ENCODE data around the gene OR2Y1. TPM values are rescaled to one million over a fixed set of nuclear protein-coding genes. Genes with fewer than 3 reads are reported as not detected.

OR2Y1 gene
- total RNA-seq, 1 donor from 2014 or later: not detected

DNA sequence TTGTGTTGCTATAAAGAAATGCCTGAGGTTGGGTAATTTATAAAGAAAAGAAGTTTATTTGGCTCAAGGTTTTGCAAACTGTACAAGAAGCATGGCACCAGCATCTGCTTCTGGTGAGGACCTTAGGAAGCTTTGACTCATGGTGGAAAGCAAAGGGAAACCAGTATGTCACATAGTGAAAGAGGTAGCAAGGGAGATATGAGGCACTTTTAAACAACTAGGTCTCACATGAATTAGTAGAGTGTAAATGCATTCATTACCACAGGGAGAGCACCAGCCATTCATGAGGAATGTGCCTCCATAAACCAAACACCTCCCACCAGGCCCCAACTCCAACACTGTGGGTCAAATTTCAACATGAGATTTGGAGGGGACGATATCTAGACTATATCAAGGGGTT lies 40.8 kb downstream of the OR2Y1 start:
- DNase-seq (ENCODE audit: low read depth, low spot score): no peak
- no peak overlapping the region for H3K27ac Mint-ChIP-seq (ENCODE audit: unreplicated experiment)
- no peaks in the 10 kb centered on the region for H3K4me1 Mint-ChIP-seq
- peaks cover 4% of the 10 kb centered on the region for H3K9me3 Mint-ChIP-seq
- H3K4me3 Mint-ChIP-seq: no peak overlapping the region
- H3K36me3 Mint-ChIP-seq (ENCODE audit: low read depth): no peaks in the 10 kb centered on the region
- peaks cover 46% of the 10 kb centered on the region for H3K27me3 Mint-ChIP-seq (ENCODE audit: low read depth)
- TF ChIP-seq, protein P1, sequence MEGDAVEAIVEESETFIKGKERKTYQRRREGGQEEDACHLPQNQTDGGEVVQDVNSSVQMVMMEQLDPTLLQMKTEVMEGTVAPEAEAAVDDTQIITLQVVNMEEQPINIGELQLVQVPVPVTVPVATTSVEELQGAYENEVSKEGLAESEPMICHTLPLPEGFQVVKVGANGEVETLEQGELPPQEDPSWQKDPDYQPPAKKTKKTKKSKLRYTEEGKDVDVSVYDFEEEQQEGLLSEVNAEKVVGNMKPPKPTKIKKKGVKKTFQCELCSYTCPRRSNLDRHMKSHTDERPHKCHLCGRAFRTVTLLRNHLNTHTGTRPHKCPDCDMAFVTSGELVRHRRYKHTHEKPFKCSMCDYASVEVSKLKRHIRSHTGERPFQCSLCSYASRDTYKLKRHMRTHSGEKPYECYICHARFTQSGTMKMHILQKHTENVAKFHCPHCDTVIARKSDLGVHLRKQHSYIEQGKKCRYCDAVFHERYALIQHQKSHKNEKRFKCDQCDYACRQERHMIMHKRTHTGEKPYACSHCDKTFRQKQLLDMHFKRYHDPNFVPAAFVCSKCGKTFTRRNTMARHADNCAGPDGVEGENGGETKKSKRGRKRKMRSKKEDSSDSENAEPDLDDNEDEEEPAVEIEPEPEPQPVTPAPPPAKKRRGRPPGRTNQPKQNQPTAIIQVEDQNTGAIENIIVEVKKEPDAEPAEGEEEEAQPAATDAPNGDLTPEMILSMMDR (conservative IDR thresholded peaks at IDR 0.05): no peak

DNA sequence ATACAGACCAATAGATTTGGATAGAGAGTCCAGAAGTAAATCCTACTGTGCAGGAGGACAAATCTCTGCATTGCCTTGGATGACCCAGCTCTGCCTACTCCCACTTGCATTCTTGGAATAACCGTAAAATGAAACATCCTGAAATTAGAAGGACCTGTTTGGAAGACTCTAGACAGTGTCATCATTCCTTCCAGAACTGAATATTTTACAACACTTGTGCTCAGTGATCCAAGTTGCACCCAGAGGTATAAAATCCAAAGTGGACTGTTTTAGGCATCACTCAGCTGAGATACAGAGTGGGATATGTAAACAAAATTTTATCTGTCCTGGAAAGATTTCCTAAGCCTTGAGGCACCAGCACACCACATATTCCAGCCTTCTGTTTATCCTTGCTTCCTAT lies 43.7 kb downstream of the OR2Y1 start:
- TF ChIP-seq, protein P1 (conservative IDR thresholded peaks at IDR 0.05): no peak
- no peak overlapping the region for H3K27ac Mint-ChIP-seq (ENCODE audit: unreplicated experiment)
- no peaks in the 10 kb centered on the region for H3K9me3 Mint-ChIP-seq
- H3K4me3 Mint-ChIP-seq: no peak overlapping the region
- H3K27me3 Mint-ChIP-seq (ENCODE audit: low read depth): peaks cover 58% of the 10 kb centered on the region
- H3K4me1 Mint-ChIP-seq: no peaks in the 10 kb centered on the region
- no peak for DNase-seq (ENCODE audit: low read depth, low spot score)
- H3K36me3 Mint-ChIP-seq (ENCODE audit: low read depth): no peaks in the 10 kb centered on the region

DNA sequence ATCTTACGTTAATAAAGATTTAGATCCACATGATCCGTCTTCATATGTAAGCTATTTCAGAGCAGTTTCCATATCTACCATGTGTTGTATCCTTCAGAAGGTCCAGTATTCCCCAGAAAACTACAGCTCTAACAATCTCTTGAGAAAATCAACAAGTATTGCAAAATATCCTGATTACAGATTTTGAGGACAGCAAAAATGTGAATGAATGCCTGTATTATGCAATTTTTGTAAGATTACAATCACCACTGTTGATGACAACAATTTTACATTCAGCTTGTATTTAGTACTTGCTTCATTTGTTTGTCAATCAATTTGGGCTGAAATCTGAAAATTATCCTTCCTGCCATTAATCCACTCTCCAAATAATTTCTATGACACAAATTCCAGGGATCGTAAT lies 47.4 kb downstream of the OR2Y1 start:
- no peak for DNase-seq (ENCODE audit: low read depth, low spot score)
- no peaks in the 10 kb centered on the region for H3K4me1 Mint-ChIP-seq
- H3K36me3 Mint-ChIP-seq (ENCODE audit: low read depth): no peaks in the 10 kb centered on the region
- TF ChIP-seq, protein P1 (conservative IDR thresholded peaks at IDR 0.05): no peak
- H3K27ac Mint-ChIP-seq (ENCODE audit: unreplicated experiment): no peak overlapping the region
- peaks cover 52% of the 10 kb centered on the region for H3K27me3 Mint-ChIP-seq (ENCODE audit: low read depth)
- H3K9me3 Mint-ChIP-seq: no peaks in the 10 kb centered on the region
- H3K4me3 Mint-ChIP-seq: no peak overlapping the region

DNA sequence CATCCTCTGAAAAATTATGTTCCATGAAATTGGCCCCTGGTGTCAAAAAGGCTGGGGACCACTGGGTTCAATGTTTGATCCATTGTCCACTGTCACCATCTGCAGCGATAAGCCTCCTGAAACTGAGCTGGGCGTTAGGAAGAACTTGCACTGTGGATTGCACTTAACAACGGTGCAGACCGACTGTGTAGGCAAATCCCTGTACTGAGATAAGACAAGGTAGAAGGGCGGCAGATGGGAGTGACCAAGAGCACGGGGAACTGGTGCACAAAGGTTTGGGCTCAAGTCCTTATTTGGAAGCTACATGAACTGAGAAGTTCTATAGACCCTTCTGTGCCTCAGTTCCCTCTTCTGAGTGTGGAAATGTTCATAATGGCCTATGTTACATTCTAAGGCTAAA lies 48.8 kb downstream of the OR2Y1 start:
- Mint-ChIP-seq H3K9me3 (no peaks in the 10 kb centered on the region), H3K27me3 (ENCODE audit: low read depth) (peaks cover 48% of the 10 kb centered on the region), H3K4me3 (no peak overlapping the region), H3K4me1 (no peaks in the 10 kb centered on the region), H3K36me3 (ENCODE audit: low read depth) (no peaks in the 10 kb centered on the region), H3K27ac (ENCODE audit: unreplicated experiment) (no peak overlapping the region)
- TF ChIP-seq, protein P1 (conservative IDR thresholded peaks at IDR 0.05): no peak
- no peak for DNase-seq (ENCODE audit: low read depth, low spot score)

DNA sequence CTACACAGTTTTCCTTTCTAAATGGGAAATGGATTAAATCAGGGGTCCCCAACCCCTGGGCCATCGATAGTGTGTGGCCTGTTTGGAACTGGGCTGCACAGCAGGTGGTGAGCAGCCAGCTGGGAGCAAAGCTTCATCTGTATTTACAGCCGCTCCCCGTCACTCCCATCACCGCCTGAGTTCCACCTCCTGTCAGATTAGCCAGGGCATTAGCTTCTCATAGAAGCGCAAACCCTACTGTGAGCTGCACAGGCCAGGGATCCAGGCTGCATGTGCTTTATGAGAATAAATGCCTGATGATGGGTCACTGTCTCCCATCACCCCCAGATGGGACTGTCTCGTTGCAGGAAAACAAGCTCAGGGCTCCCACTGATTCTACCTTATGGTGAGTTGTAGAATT lies 49.3 kb downstream of the OR2Y1 start:
- no peak for DNase-seq (ENCODE audit: low read depth, low spot score)
- H3K4me3 Mint-ChIP-seq: no peak overlapping the region
- H3K9me3 Mint-ChIP-seq: no peaks in the 10 kb centered on the region
- no peaks in the 10 kb centered on the region for H3K36me3 Mint-ChIP-seq (ENCODE audit: low read depth)
- no peaks in the 10 kb centered on the region for H3K4me1 Mint-ChIP-seq
- peaks cover 52% of the 10 kb centered on the region for H3K27me3 Mint-ChIP-seq (ENCODE audit: low read depth)
- H3K27ac Mint-ChIP-seq (ENCODE audit: unreplicated experiment): no peak overlapping the region
- TF ChIP-seq, protein P1 (conservative IDR thresholded peaks at IDR 0.05): no peak

DNA sequence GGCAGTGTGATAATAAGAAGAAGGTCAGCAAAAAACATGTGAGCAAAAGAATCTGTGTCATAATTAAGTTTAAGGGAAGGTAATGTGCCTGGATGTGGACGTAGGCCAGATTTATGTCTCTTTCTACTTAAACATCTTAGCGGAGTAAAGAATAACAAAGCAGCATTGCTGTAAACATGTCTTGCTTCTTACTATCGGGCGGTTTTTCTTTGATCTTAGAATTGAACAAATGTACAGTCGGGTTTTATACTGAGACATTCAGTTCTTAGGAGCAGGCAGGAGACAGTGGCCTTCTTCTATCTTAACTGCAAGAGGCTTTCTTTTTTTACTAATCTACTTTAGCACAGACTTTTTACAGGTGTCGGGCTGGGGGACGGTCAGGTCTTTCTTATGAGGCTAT lies 50.1 kb downstream of the OR2Y1 start:
- Mint-ChIP-seq H3K36me3 (ENCODE audit: low read depth) (no peaks in the 10 kb centered on the region), H3K4me1 (no peaks in the 10 kb centered on the region), H3K27ac (ENCODE audit: unreplicated experiment) (no peak overlapping the region), H3K27me3 (ENCODE audit: low read depth) (peaks cover 49% of the 10 kb centered on the region), H3K4me3 (no peak overlapping the region), H3K9me3 (no peaks in the 10 kb centered on the region)
- no peak for DNase-seq (ENCODE audit: low read depth, low spot score)
- TF ChIP-seq, protein P1 (conservative IDR thresholded peaks at IDR 0.05): no peak
